Endodermal cell (in vitro differentiated cells): ENCODE data around the gene PTPRN2. TPM values are rescaled to one million over a fixed set of nuclear protein-coding genes. Genes with fewer than 3 reads are reported as not detected.

Experiments used
- DNase-seq: peaks from one replicate; pipeline ENCODE4 v3.0.0-alpha.2; 2017
- H3K27ac ChIP-seq: 2 replicates; pipeline ENCODE4 v1.5.1; 2013; ENCODE audit warnings: mild to moderate bottlenecking, low read depth, low read length, moderate library complexity
- H3K27me3 ChIP-seq: 2 replicates; pipeline ENCODE4 v1.6.1; 2013; ENCODE audit warnings: mild to moderate bottlenecking, low read length, moderate library complexity; ENCODE audit not compliant: insufficient read depth, control insufficient read depth, poor library complexity, severe bottlenecking
- H3K36me3 ChIP-seq: 2 replicates; pipeline ENCODE4 v1.7.0; 2013; ENCODE audit warnings: mild to moderate bottlenecking, low read length, moderate library complexity; ENCODE audit not compliant: control insufficient read depth, insufficient read depth
- H3K4me1 ChIP-seq: one replicate; pipeline ENCODE4 v1.7.0; 2013; ENCODE audit warnings: low read length; ENCODE audit not compliant: control insufficient read depth, insufficient read depth
- H3K4me3 ChIP-seq: 2 replicates; pipeline ENCODE4 v1.5.1; 2013; ENCODE audit warnings: mild to moderate bottlenecking, low read length, moderate library complexity
- H3K9ac ChIP-seq: 2 replicates; pipeline ENCODE4 v1.6.1; 2013; ENCODE audit warnings: mild to moderate bottlenecking, low read length, moderate library complexity; ENCODE audit not compliant: poor library complexity, severe bottlenecking; ENCODE audit errors: extremely low read depth
- H3K9me3 ChIP-seq: 2 replicates; pipeline ENCODE4 v1.6.1; 2013; ENCODE audit warnings: mild to moderate bottlenecking, low read length, moderate library complexity; ENCODE audit not compliant: control insufficient read depth
- H3K27ac Mint-ChIP-seq: 2 replicates; pipeline ENCODE4 v1.8.0; 2020; ENCODE audit warnings: mixed read lengths
- H3K27me3 Mint-ChIP-seq: 2 replicates; pipeline ENCODE4 v1.8.0; 2021; ENCODE audit warnings: mild to moderate bottlenecking, mixed read lengths; ENCODE audit not compliant: insufficient read depth
- H3K36me3 Mint-ChIP-seq: 2 replicates; pipeline ENCODE4 v1.8.0; 2020; ENCODE audit warnings: low read depth, mixed read lengths
- H3K4me1 Mint-ChIP-seq: 2 replicates; pipeline ENCODE4 v1.8.0; 2020; ENCODE audit warnings: mixed read lengths
- H3K4me3 Mint-ChIP-seq: 2 replicates; pipeline ENCODE4 v1.8.0; 2020; ENCODE audit warnings: mild to moderate bottlenecking, moderate library complexity, mixed read lengths
- H3K9me3 Mint-ChIP-seq: 2 replicates; pipeline ENCODE4 v1.8.0; 2020; ENCODE audit warnings: mild to moderate bottlenecking, mixed read lengths
- CTCF ChIP-seq: fragments of 200-600 bp; sonication (generic); conservative IDR thresholded peaks from 2 replicates; pipeline ENCODE4 v1.5.0; 2021; ENCODE audit warnings: antibody characterized with exemption, mild to moderate bottlenecking
- WGBS, 2 experiments: methylation state at CpG; one replicate each; pipeline versions ENCODE4 v1.1.5 to v1.1.7; 2013; ENCODE audit warnings: missing lambda C conversion rate in 2 of 2, mixed read lengths in 1 of 2; ENCODE audit not compliant: insufficient coverage in 1 of 2, insufficient read length in 1 of 2; 5-methylcytosine and 5-hydroxymethylcytosine counted together
- total RNA-seq, 2 donors: library from RNA; stranded (reverse); fragmentation: NEBNext Ultra II Directional in 1 of 2; extraction: Animal tissue kit (Norgen Biotek cat#: 25700) in 1 of 2; gene quantifications; 2 replicates in 1 of 2; 3 replicates in 1 of 2; pipeline ENCODE4 v1.2.1, GENCODE V29; 2021

PTPRN2 gene
- total RNA-seq, 2 donors from 2014 or later, result 0.69 to 1.2 TPM

DNA sequence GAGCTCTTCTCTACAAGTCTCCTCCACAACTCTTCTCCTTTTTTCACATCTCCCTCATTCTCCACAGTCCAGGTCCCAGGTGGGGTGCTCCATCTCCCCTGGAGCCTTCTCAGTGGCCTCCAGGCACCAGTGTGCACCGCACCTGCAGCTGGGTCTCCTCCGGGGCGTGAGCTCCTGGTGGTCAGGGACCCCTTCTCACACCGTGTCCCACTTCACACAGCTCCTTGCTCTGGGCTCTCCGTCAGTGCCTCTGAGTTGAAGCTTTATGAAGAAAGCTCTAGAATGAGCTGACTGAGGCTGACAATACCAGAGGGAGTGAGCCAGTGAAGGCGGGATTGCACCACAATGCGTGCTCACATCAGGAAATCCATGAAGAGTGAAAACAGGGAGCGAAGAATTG lies 960.6 kb downstream of the PTPRN2 start:
- H3K36me3 ChIP-seq, result no peaks in the 10 kb centered on the region
- no peaks in the 10 kb centered on the region for H3K27me3 ChIP-seq
- WGBS, 2 experiments, result 59 to 69% methylated on average over 3 to 8 of the region's 8 CpGs
- Mint-ChIP-seq H3K36me3 (no peaks in the 10 kb centered on the region), H3K27ac (no peak overlapping the region), H3K27me3 (peaks cover 5% of the 10 kb centered on the region), H3K4me1 (no peaks in the 10 kb centered on the region), H3K4me3 (no peak overlapping the region), H3K9me3 (no peaks in the 10 kb centered on the region)
- H3K9ac ChIP-seq, result no peak overlapping the region
- TF ChIP-seq CTCF, result no peak
- no peak overlapping the region for H3K4me3 ChIP-seq
- H3K4me1 ChIP-seq, result no peaks in the 10 kb centered on the region
- DNase-seq, result no peak
- H3K27ac ChIP-seq, result no peak overlapping the region
- H3K9me3 ChIP-seq, result peaks cover 77% of the 10 kb centered on the region

- H3K4me1 ChIP-seq, result no peaks in the 10 kb centered on the region
- H3K27ac Mint-ChIP-seq, result no peak overlapping the region
- no peaks in the 10 kb centered on the region for H3K9me3 Mint-ChIP-seq
- peaks cover 86% of the 10 kb centered on the region for H3K9me3 ChIP-seq
- no peaks in the 10 kb centered on the region for H3K4me1 Mint-ChIP-seq
- H3K27ac ChIP-seq, result no peak overlapping the region
- TF ChIP-seq CTCF, result no peak
- H3K27me3 ChIP-seq, result no peaks in the 10 kb centered on the region
- H3K4me3 Mint-ChIP-seq, result no peak overlapping the region
- WGBS, 2 experiments, result 56 to 64% methylated on average over 11 of the region's 11 CpGs
- H3K9ac ChIP-seq, result no peak overlapping the region
- no peak overlapping the region for H3K4me3 ChIP-seq
- no peaks in the 10 kb centered on the region for H3K36me3 Mint-ChIP-seq
- DNase-seq, result peak; percentile 32
- H3K27me3 Mint-ChIP-seq, result peaks cover 5% of the 10 kb centered on the region
- H3K36me3 ChIP-seq, result no peaks in the 10 kb centered on the region
These were observed 961.5 kb downstream of the PTPRN2 start for GRCh38 chr7:157625973-157626742.

DNA sequence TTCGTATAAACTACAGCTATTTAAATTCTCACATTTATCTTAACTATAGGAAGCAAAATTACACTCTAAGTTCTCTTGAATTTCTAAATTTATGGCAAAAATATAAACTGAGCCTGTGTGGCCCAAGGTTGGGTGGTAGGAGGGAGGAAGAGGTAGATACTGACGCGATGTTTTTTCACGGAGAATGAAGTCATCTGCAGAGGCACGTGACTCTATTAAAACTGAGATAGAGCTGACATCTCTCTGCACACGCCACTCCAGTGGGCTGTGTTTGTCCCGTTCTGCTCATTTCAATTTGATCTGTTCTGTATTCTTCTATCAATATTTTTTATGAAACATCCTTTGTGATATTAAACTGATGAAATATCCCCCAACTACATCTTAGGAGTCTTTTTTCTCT lies 964.1 kb downstream of the PTPRN2 start:
- H3K4me1 ChIP-seq, result no peaks in the 10 kb centered on the region
- no peak overlapping the region for H3K4me3 ChIP-seq
- no peak overlapping the region for H3K27ac ChIP-seq
- H3K4me1 Mint-ChIP-seq, result no peaks in the 10 kb centered on the region
- no peaks in the 10 kb centered on the region for H3K36me3 Mint-ChIP-seq
- no peaks in the 10 kb centered on the region for H3K36me3 ChIP-seq
- no peak overlapping the region for H3K9ac ChIP-seq
- peaks cover 2% of the 10 kb centered on the region for H3K27me3 Mint-ChIP-seq
- H3K27me3 ChIP-seq, result no peaks in the 10 kb centered on the region
- H3K27ac Mint-ChIP-seq, result no peak overlapping the region
- WGBS, 2 experiments, result 70 to 95% methylated on average over 3 to 7 of the region's 7 CpGs
- H3K9me3 ChIP-seq, result peaks cover 83% of the 10 kb centered on the region
- TF ChIP-seq CTCF, result no peak
- no peak overlapping the region for H3K4me3 Mint-ChIP-seq
- no peaks in the 10 kb centered on the region for H3K9me3 Mint-ChIP-seq
- no peak for DNase-seq
